Activated CD8-positive, alpha-beta memory T cell treated with anti-CD3 and anti-CD28 coated beads, Interleukin-2, amount 50 U/mL, for 4 hours (primary cell): ENCODE results near the gene MT1X.
"Not testable (repeated sequence)": the region's sequence is repeated elsewhere in the genome, so short reads cannot be mapped to it uniquely, and the experiment has no call there.

Source experiments
- DNase-seq: peaks from one replicate; pipeline ENCODE4 v3.0.0-alpha.2; 2020

Gene MT1X

GRCh38 chr16:56713794-56714193, 31.5 kb downstream of the MT1X start:
- no peak for DNase-seq

DNA sequence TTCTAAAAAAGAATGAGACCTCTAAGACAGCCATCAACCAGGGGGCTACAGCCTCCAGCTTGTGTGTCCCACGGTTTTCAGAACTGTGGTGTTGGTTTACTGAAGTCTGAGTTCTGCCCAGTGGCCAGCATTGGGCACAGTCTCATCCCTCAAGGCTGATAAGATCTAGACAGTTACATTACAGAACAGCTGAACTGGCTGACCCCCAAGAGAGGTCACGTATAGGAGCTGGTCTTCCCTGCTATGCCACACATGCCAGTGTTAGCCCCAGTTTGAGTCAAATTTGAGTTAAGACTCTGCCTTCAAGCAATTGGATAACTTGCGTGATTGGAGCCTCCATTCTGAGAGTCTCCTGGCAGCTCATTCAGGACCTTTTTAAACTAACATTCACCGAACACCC, 32.9 kb downstream of the MT1X start:
- no peak for DNase-seq

GRCh38 chr16:56716761-56717160, 34.5 kb downstream of the MT1X start:
- no peak for DNase-seq

DNA sequence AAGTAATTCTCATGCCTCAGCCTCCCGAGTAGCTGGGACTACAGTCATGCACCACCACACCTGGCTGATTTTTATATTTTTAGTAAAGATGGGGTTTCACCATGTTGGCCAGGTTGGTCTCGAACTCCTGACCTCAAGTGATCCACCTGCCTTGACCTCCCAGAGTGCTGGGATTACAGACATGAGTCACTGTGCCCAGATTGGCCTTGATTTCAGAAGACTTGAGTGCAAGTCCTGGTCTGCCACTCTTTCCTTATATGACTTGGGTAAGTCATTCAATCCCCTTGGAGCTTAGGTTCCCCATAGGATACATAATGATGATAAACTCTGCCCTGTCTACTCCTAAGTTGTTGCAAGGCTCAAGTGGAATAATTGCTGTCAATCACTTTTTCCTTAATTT, 35.3 kb downstream of the MT1X start:
- DNase-seq = not testable (repeated sequence)

- DNase-seq = no peak
Measured at GRCh38 chr16:56722200-56722842, 40.1 kb downstream of the MT1X start.

DNA sequence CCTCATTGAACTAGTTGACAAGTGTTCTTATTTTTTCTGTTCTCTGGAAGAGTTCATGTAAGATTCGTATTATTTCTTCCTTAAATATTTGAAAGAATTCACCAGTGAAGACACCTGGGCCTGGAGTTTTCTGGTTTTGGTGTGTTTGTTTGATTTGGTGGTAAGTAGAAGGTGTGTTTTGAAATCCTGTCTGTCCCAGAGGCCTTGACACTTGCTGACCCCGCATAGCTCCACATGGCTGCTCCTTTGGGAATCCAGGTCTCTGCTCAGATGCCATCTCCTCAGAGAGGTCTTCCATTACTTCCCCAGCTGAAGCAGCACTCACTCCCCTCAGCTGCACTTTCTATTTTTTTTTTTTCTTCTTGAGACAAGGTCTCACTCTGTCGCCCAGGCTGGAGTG, 41.9 kb downstream of the MT1X start:
- DNase-seq = no peak

GRCh38 chr16:56726283-56726682, 44.0 kb downstream of the MT1X start:
- DNase-seq = no peak

- no peak for DNase-seq
Measured at GRCh38 chr16:56726926-56727325, 44.7 kb downstream of the MT1X start.

DNA sequence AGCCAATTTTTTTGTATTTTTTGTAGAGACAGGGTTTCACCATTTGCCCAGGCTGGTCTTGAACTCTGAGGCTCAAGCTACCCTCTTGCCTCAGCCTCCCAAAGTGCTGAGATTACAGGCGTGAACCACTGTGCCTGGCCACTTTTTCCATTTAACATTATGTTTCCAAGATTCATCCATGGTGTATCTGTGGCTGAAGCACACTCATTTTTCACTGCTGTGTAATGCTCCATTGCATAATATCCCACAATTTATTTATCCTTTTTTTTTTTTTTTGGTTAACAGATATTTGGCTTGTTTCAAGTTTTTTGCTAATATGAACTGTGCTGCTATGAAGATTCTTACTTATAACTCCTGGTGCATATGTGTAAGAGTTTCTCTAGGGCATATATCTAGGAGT, 45.8 kb downstream of the MT1X start:
- no peak for DNase-seq

GRCh38 chr16:56728980-56729734, 46.9 kb downstream of the MT1X start:
- no peak for DNase-seq

DNA sequence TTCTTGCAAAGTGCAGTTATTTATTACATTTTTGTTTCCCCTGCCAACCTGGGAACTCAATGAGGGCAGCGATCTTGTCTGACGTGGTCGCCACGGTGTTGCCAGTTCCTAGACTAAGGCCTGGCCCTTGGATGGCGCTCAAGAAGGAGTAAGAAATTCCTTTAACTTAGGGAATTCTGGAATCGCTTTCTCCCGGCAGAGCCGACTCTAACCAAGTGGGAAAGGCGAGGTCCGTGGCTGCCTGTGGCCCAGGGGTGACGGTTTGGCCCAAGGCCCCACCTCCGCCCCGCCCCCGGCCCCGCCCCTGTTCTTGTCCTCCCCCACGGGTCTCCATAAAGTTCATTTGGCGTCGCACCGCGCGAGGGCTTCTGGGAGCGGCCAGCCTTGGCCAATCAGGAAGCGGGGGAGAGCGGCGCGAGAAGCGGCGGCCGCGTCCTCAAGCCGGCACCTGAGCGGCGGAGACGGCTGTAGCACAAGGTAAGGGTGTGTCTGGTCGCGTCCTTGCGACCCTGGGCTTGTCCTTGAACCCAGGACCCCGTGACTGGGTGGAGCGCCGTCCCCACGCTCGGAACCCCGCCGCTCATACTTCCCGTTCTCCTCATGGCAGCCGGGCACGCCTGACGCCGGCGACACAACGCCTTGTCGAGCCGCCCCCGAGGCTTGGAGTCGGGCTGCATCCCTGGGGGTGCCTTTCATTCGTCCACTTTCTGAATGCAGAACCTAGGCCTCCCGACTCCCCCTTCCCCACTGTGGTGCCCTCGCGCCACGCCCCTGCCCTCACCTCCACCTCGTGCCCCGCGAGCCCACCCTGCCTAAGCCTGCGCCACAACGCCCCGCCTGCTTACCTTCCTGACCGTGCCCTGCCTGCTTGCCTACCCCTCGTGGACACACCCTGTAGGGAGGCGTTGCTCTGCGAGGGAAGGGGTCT, 47.7 kb downstream of the MT1X start, which contains the start of gene NUP93:
Gene NUP93 (plus strand): TSS at position 395 of the 928 bp plus-strand sequence. CDS start 18,119 bp downstream, outside the sequence.
- peak; percentile 88 for DNase-seq

DNA sequence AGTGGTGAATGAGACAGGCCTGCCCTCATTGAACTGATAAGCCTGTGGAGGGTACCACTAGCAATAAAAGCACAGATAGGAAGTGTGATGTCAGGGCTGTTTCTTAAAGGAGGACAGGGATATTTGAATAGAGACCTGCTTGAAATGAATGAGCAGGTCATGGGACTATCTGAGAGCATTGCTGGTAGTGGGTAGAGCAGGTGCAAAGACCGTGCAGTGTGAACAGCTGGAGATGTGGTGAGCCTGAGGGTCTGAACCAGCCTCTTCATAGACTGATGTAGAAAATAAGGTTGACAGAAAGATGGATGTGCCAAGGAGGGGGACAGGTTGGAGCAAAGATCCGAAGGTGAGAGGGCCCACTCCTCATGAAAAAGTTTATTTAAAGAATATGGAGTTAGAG, 50.1 kb downstream of the MT1X start:
- no peak for DNase-seq

GRCh38 chr16:56732832-56733231, 50.6 kb downstream of the MT1X start:
- DNase-seq = no peak
